Measurements from ENCODE around the gene COX7B2.

The COX7B2 gene

GRCh38 chr4:46793036-46793435 is 116.0 kb downstream of the COX7B2 start:
- Histone ChIP-seq H3K9me3 (ENCODE audit: insufficient read depth, low read depth, low read length) (no peaks in the 10 kb centered on the region), H3K4me3 (ENCODE audit: low read length, poor library complexity, severe bottlenecking) (no peak overlapping the region), H3F3A (ENCODE audit: low read depth) (no peaks in the 10 kb centered on the region), H3K36me3 (ENCODE audit: insufficient read depth, low read length) (no peaks in the 10 kb centered on the region), H2AFZ (ENCODE audit: low read length) (no peak overlapping the region), H3K4me1 (ENCODE audit: insufficient read depth, low read length, poor library complexity, severe bottlenecking) (no peaks in the 10 kb centered on the region), H3K9ac (ENCODE audit: low read depth, low read length, poor library complexity, severe bottlenecking) (no peak overlapping the region), H3K9me2 (replicated peaks; ENCODE audit: low read depth, low read length) (no peaks in the 10 kb centered on the region), H4K20me1 (ENCODE audit: insufficient read depth, low read length, poor library complexity, severe bottlenecking) (no peaks in the 10 kb centered on the region), H3K4me2 (ENCODE audit: low read depth, low read length, poor library complexity, severe bottlenecking) (no peak overlapping the region), H3K79me2 (ENCODE audit: insufficient read depth, low read length) (no peaks in the 10 kb centered on the region), H3K27me3 (ENCODE audit: insufficient read depth, low read length, poor library complexity, severe bottlenecking) (no peaks in the 10 kb centered on the region)
- TF ChIP-seq EZH2phosphoT487 (IDR thresholded peaks at IDR 0.05; ENCODE audit: borderline replicate concordance) (no peak), CTCF (conservative IDR thresholded peaks at IDR 0.05; ENCODE audit: low read length) (no peak)

- TF ChIP-seq CTCF (conservative IDR thresholded peaks at IDR 0.05; ENCODE audit: low read length) (no peak), EZH2phosphoT487 (IDR thresholded peaks at IDR 0.05; ENCODE audit: borderline replicate concordance) (no peak)
- Histone ChIP-seq H3K9me2 (replicated peaks; ENCODE audit: low read depth, low read length) (no peaks in the 10 kb centered on the region), H3K9me3 (ENCODE audit: insufficient read depth, low read depth, low read length) (no peaks in the 10 kb centered on the region), H3K36me3 (ENCODE audit: insufficient read depth, low read length) (no peaks in the 10 kb centered on the region), H3K27me3 (ENCODE audit: insufficient read depth, low read length, poor library complexity, severe bottlenecking) (no peaks in the 10 kb centered on the region), H3K4me3 (ENCODE audit: low read length, poor library complexity, severe bottlenecking) (no peak overlapping the region), H3K9ac (ENCODE audit: low read depth, low read length, poor library complexity, severe bottlenecking) (no peak overlapping the region), H3K4me1 (ENCODE audit: insufficient read depth, low read length, poor library complexity, severe bottlenecking) (no peaks in the 10 kb centered on the region), H3K4me2 (ENCODE audit: low read depth, low read length, poor library complexity, severe bottlenecking) (no peak overlapping the region), H4K20me1 (ENCODE audit: insufficient read depth, low read length, poor library complexity, severe bottlenecking) (no peaks in the 10 kb centered on the region), H2AFZ (ENCODE audit: low read length) (no peak overlapping the region), H3K79me2 (ENCODE audit: insufficient read depth, low read length) (no peaks in the 10 kb centered on the region), H3F3A (ENCODE audit: low read depth) (no peaks in the 10 kb centered on the region)
Observed at GRCh38 chr4:46781434-46782092, 127.5 kb downstream of the COX7B2 start.

- no peaks in the 10 kb centered on the region for H3K9me3 ChIP-seq (ENCODE audit: insufficient read depth, low read depth, low read length)
- H3K79me2 ChIP-seq (ENCODE audit: insufficient read depth, low read length): no peaks in the 10 kb centered on the region
- no peak overlapping the region for H2AFZ ChIP-seq (ENCODE audit: low read length)
- no peak overlapping the region for H3K9ac ChIP-seq (ENCODE audit: low read depth, low read length, poor library complexity, severe bottlenecking)
- H3K4me1 ChIP-seq (ENCODE audit: insufficient read depth, low read length, poor library complexity, severe bottlenecking): no peaks in the 10 kb centered on the region
- no peaks in the 10 kb centered on the region for H3F3A ChIP-seq (ENCODE audit: low read depth)
- no peak overlapping the region for H3K4me2 ChIP-seq (ENCODE audit: low read depth, low read length, poor library complexity, severe bottlenecking)
- H3K27me3 ChIP-seq (ENCODE audit: insufficient read depth, low read length, poor library complexity, severe bottlenecking): no peaks in the 10 kb centered on the region
- TF ChIP-seq EZH2phosphoT487 (IDR thresholded peaks at IDR 0.05; ENCODE audit: borderline replicate concordance): no peak
- no peak for TF ChIP-seq CTCF (conservative IDR thresholded peaks at IDR 0.05; ENCODE audit: low read length)
- no peaks in the 10 kb centered on the region for H3K9me2 ChIP-seq (replicated peaks; ENCODE audit: low read depth, low read length)
- no peak overlapping the region for H3K4me3 ChIP-seq (ENCODE audit: low read length, poor library complexity, severe bottlenecking)
- H4K20me1 ChIP-seq (ENCODE audit: insufficient read depth, low read length, poor library complexity, severe bottlenecking): no peaks in the 10 kb centered on the region
- H3K36me3 ChIP-seq (ENCODE audit: insufficient read depth, low read length): no peaks in the 10 kb centered on the region
Observed at GRCh38 chr4:46765465-46765864, 143.6 kb downstream of the COX7B2 start.
